A549 (cell line): ENCODE data around the gene DKC1. TPM values are rescaled to one million over a fixed set of nuclear protein-coding genes. Genes with fewer than 3 reads are reported as not detected.

Experiments used
- ATAC-seq, 2 experiments: fragments of 200-7000 bp in 1 of 2; fragments of >200 bp in 1 of 2; cut with Nextera tagmentation in 1 of 2; cut with Tn5 transposase in 1 of 2; 3 replicates each; pipeline versions ENCODE4 v1.8.0 to v1.9.1; 2018 to 2020; ENCODE audit warnings: mild to moderate bottlenecking in 1 of 2, moderate library complexity in 1 of 2
- CTCF ChIA-PET: fragments of 300-600 bp; sonication (Branson Sonifier 250); formaldehyde crosslinking; extraction: SDS; loops from one replicate; lab custom pipeline; 2021; ENCODE audit warnings: antibody characterized with exemption, inconsistent platforms; lab: Yijun Ruan, JAX
- POLR2A ChIA-PET: fragments of 350-600 bp; formaldehyde crosslinking; extraction: SDS; loops from one replicate; lab custom pipeline; 2021; ENCODE audit warnings: antibody characterized with exemption, inconsistent platforms; lab: Yijun Ruan, JAX
- DNase-seq, 2 experiments: peaks; one replicate each; pipeline versions ENCODE4 v3.0.0 to v3.0.0-alpha.2; 2011 to 2016; ENCODE audit warnings: low read depth in 1 of 2, low spot score in 1 of 2
- FAIRE-seq: peaks from 2 replicates; lab custom pipeline; 2011; peaks lifted over from hg19 to GRCh38; lab: Jason Lieb, UNC
- H3K27ac ChIP-seq, 2 experiments: fragments of >200 bp; sonication (Bioruptor Twin); formaldehyde crosslinking; 3 replicates each; pipeline ENCODE4 v1.5.1; 2016 to 2017
- H3K4me1 ChIP-seq: fragments of >200 bp; sonication (Bioruptor Twin); formaldehyde crosslinking; 3 replicates; pipeline ENCODE4 v1.6.1; 2016
- H3K4me2 ChIP-seq: fragments of >200 bp; sonication (Bioruptor Twin); formaldehyde crosslinking; 3 replicates; pipeline ENCODE4 v1.6.1; 2016
- H3K4me3 ChIP-seq: fragments of >200 bp; sonication (Bioruptor Twin); formaldehyde crosslinking; 3 replicates; pipeline ENCODE4 v1.5.1; 2016
- H3K9me3 ChIP-seq: fragments of >200 bp; sonication (Bioruptor Twin); formaldehyde crosslinking; 3 replicates; pipeline ENCODE4 v1.6.1; 2016
- GATA3 ChIP-seq: IDR thresholded peaks from 2 replicates; pipeline ENCODE4 v1.6.1; 2012; ENCODE audit warnings: borderline replicate concordance
- HOXB13 ChIP-seq: fragments of 250-450 bp; sonication (Bioruptor Pico); IDR thresholded peaks from 2 replicates; pipeline ENCODE4 v1.5.0; 2020; ENCODE audit warnings: low read depth, mild to moderate bottlenecking, moderate library complexity
- MAFK ChIP-seq: fragments of 450-650 bp; IDR thresholded peaks from 2 replicates; pipeline ENCODE4 v1.6.1; 2014; ENCODE audit not compliant: partially characterized antibody
- RAD21 ChIP-seq, 2 experiments: fragments of >200 bp in 1 of 2; sonication (Bioruptor Twin) in 1 of 2; formaldehyde crosslinking in 1 of 2; IDR thresholded peaks in 1 of 2; conservative IDR thresholded peaks in 1 of 2; 2 replicates in 1 of 2; 3 replicates in 1 of 2; pipeline ENCODE4 v1.6.1; 2012 to 2018; ENCODE audit warnings: inconsistent platforms in 1 of 2
- RARB ChIP-seq: fragments of 250-450 bp; sonication (Bioruptor Pico); IDR thresholded peaks from 2 replicates; pipeline ENCODE4 v1.8.0; 2021; ENCODE audit warnings: mild to moderate bottlenecking, moderate library complexity
- SMC3 ChIP-seq: fragments of >200 bp; sonication (Bioruptor Twin); formaldehyde crosslinking; IDR thresholded peaks from 3 replicates; pipeline ENCODE4 v1.6.1; 2018; ENCODE audit warnings: inconsistent platforms
- TFCP2L1 ChIP-seq: fragments of 250-450 bp; sonication (Bioruptor Pico); IDR thresholded peaks from 2 replicates; pipeline ENCODE4 v1.5.0; 2021; ENCODE audit warnings: mild to moderate bottlenecking
- ZC3H11A ChIP-seq: fragments of 450-650 bp; IDR thresholded peaks from 2 replicates; pipeline ENCODE4 v1.6.1; 2014; ENCODE audit warnings: antibody characterized with exemption, mild to moderate bottlenecking
- ZSCAN20 ChIP-seq: fragments of 250-450 bp; sonication (Bioruptor Pico); IDR thresholded peaks from 2 replicates; pipeline ENCODE4 v1.8.0; 2022; ENCODE audit warnings: mild to moderate bottlenecking, moderate library complexity
- WGBS: methylation state at CpG from one replicate; pipeline ENCODE4 v1.1.6; 2017; ENCODE audit errors: missing lambda C conversion rate; 5-methylcytosine and 5-hydroxymethylcytosine counted together
- polyA plus RNA-seq, 4 experiments: library from polyadenylated mRNA; depleted of rRNA in 3 of 4; stranded (reverse); fragments of >200 nt; fragmentation: RNase III in 1 of 4; extraction: RNeasy Plus Mini Kit Qiagen cat#74134 plus additional on column Dnase treatment in 1 of 4; gene quantifications; 2 replicates in 3 of 4; 3 replicates in 1 of 4; pipeline ENCODE4 v1.2.3, GENCODE V29; 2011 to 2017
- TF ChIP-seq, protein P1 (sequence below): fragments of >200 bp; sonication (Bioruptor Twin); formaldehyde crosslinking; IDR thresholded peaks from 3 replicates; pipeline ENCODE4 v1.5.1; 2016
- TF ChIP-seq, protein P2 (sequence below): fragments of >200 bp; sonication (Bioruptor Twin); formaldehyde crosslinking; IDR thresholded peaks from 3 replicates; pipeline ENCODE4 v1.6.1; 2016
- TF ChIP-seq, protein P3 (sequence below): IDR thresholded peaks from 2 replicates; pipeline ENCODE4 v1.6.1; 2012
- TF ChIP-seq, protein P4 (sequence below): IDR thresholded peaks from 2 replicates; pipeline ENCODE4 v1.6.1; 2012

DKC1 gene
- polyA plus RNA-seq, 2 of the 4 experiments (the other 2 are of a cell fraction): 166 to 209 TPM

- no peak overlapping the region for H3K4me3 ChIP-seq
- 29% methylated on average over 11 of the region's 11 CpGs for WGBS
- H3K27ac ChIP-seq: no peak overlapping the region
- peak; percentile 56 for DNase-seq
- ChIA-PET POLR2A (interaction anchor here (1.4 kb wide), 1 partner anchor 14 kb away, joined by 5 read pairs; the partner anchor contains the start of gene DKC1), CTCF (interaction anchor here (0.5 to 4.0 kb wide), 38 partner anchors 8 to 222 kb away, joined by 3 to 44 read pairs (median 4); partner anchors contain the start of genes DKC1, G6PD, IKBKG and SMIM9)
- peak; percentile 46 for FAIRE-seq
- no peak for TF ChIP-seq TFCP2L1 (CRISPR knock-in tag)
- TF ChIP-seq, protein P1, sequence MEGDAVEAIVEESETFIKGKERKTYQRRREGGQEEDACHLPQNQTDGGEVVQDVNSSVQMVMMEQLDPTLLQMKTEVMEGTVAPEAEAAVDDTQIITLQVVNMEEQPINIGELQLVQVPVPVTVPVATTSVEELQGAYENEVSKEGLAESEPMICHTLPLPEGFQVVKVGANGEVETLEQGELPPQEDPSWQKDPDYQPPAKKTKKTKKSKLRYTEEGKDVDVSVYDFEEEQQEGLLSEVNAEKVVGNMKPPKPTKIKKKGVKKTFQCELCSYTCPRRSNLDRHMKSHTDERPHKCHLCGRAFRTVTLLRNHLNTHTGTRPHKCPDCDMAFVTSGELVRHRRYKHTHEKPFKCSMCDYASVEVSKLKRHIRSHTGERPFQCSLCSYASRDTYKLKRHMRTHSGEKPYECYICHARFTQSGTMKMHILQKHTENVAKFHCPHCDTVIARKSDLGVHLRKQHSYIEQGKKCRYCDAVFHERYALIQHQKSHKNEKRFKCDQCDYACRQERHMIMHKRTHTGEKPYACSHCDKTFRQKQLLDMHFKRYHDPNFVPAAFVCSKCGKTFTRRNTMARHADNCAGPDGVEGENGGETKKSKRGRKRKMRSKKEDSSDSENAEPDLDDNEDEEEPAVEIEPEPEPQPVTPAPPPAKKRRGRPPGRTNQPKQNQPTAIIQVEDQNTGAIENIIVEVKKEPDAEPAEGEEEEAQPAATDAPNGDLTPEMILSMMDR: peak; percentile 73
- peak; percentile 77 for TF ChIP-seq SMC3
- no peak for TF ChIP-seq RARB
- TF ChIP-seq HOXB13 (CRISPR knock-in tag): no peak
- TF ChIP-seq RAD21 (conservative IDR thresholded peaks at IDR 0.05 in 1 of 2, IDR thresholded peaks at IDR 0.05 in 1 of 2): peak; percentile 82
- TF ChIP-seq, protein P2, sequence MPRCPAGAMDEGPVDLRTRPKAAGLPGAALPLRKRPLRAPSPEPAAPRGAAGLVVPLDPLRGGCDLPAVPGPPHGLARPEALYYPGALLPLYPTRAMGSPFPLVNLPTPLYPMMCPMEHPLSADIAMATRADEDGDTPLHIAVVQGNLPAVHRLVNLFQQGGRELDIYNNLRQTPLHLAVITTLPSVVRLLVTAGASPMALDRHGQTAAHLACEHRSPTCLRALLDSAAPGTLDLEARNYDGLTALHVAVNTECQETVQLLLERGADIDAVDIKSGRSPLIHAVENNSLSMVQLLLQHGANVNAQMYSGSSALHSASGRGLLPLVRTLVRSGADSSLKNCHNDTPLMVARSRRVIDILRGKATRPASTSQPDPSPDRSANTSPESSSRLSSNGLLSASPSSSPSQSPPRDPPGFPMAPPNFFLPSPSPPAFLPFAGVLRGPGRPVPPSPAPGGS: no peak
- TF ChIP-seq, protein P3, sequence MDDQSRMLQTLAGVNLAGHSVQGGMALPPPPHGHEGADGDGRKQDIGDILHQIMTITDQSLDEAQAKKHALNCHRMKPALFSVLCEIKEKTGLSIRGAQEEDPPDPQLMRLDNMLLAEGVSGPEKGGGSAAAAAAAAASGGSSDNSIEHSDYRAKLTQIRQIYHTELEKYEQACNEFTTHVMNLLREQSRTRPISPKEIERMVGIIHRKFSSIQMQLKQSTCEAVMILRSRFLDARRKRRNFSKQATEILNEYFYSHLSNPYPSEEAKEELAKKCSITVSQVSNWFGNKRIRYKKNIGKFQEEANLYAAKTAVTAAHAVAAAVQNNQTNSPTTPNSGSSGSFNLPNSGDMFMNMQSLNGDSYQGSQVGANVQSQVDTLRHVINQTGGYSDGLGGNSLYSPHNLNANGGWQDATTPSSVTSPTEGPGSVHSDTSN: no peak
- no peaks in the 10 kb centered on the region for H3K4me1 ChIP-seq
- ATAC-seq: peak; percentile 57 to 87; a peak in 5 of 6 replicates
- H3K4me2 ChIP-seq: peak overlapping the region; percentile 33; the same call in 1 of the 3 replicates
- H3K9me3 ChIP-seq: no peaks in the 10 kb centered on the region
These were observed 13.8 kb upstream of the DKC1 start for GRCh38 chrX:154748712-154749339.

GRCh38 chrX:154749856-154750255, 12.8 kb upstream of the DKC1 start:
- no peak overlapping the region for H3K27ac ChIP-seq
- CTCF ChIA-PET: interaction anchor here (1.1 to 4.0 kb wide), 15 partner anchors 11 to 275 kb away, joined by 3 to 44 read pairs (median 7); partner anchors contain the start of gene DKC1

DNA sequence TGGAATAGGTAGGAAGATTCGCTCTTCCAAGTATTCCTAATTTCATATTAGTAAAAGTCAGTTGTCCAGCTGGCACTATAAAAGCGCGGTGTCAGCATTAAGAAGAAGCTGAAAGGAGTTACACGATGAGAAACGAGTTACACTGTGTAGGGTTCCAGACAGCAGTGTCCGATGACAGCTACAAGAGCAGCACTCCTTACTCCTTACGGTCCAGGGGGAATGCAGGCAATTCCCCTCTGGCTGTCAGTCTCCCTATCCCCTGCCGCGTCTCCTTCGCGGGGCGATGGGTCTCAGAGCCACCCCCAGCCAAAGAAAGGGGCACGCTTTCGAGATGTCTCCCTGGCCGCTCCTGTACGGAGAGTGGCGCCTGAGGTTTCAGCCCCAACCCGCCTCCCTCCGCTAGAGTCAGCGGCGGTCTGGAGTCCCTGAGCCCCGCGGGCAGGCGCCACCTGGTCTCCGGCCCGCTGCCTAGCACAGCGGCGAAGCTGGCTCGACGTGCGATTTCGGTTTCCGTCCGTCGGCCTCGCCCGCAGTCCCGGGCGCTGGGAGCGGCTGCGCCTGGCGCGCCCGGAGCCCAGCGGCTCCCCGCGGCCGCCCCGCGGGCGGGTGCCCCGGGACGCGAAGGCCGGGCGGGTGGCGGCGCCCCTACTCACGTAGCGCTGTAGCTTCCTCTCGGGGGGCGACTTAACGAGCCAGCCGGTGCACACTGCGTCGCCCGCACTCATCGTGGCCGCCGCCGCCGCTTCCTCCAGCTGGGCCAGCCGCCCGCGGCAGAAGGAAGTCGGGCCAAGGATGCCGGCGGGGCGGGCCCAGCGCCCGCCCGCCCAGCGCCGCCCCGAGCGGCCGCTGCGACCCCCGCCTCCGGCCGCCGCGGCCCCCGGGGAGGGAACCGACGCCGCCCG, 12.1 kb upstream of the DKC1 start, which contains the start of gene GAB3:
Gene GAB3, minus strand, starts transcription at position 777 of the 902 bp plus-strand sequence. Its CDS starts 52 bp downstream, at position 725.
- Histone ChIP-seq H3K27ac (peak within 1 kb of the TSS; percentile 68 to 85; a peak in 5 of 6 replicates), H3K9me3 (no peaks in the 10 kb centered on the region), H3K4me1 (no peaks in the 10 kb centered on the region), H3K4me2 (peak within 1 kb of the TSS; percentile 91), H3K4me3 (peak within 1 kb of the TSS; percentile 67)
- WGBS: 16% methylated on average over 13 of the region's 98 CpGs
- FAIRE-seq: no peak
- ChIA-PET POLR2A (interaction anchor here (1.3 kb wide), 1 partner anchor 12 kb away, joined by 5 read pairs; the partner anchor contains the start of gene DKC1), CTCF (interaction anchor here (0.6 to 4.0 kb wide), 11 partner anchors 11 to 443 kb away, joined by 3 to 44 read pairs (median 4); no protein-coding TSS in a partner anchor)
- no peak for DNase-seq
- TF ChIP-seq MAFK (peak; percentile 93), ZSCAN20 (CRISPR knock-in tag) (no peak), ZC3H11A (no peak)
- TF ChIP-seq, protein P4, sequence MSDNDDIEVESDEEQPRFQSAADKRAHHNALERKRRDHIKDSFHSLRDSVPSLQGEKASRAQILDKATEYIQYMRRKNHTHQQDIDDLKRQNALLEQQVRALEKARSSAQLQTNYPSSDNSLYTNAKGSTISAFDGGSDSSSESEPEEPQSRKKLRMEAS: 0 out of 2 replicates have a peak, but pooled peaks have one; percentile 24
- peak; percentile 79 to 82 for ATAC-seq

More at GRCh38 chrX:154749856-154750255, 12.8 kb upstream of the DKC1 start:
- ATAC-seq (peak in 1 of 2 experiments; percentile 33; a peak in 2 of 6 replicates), DNase-seq (no peak), FAIRE-seq (peak; percentile 77)
- Histone ChIP-seq H3K4me1 (no peaks in the 10 kb centered on the region), H3K9me3 (no peaks in the 10 kb centered on the region), H3K4me3 (no peak overlapping the region), H3K4me2 (peak overlapping the region; percentile 91)
- POLR2A ChIA-PET: interaction anchor here (1.4 kb wide), 1 partner anchor 13 kb away, joined by 5 read pairs; the partner anchor contains the start of gene DKC1
- WGBS: 89% methylated on average over 6 of the region's 6 CpGs
- no peak for TF ChIP-seq GATA3
